T-cell (primary cell): Measurements from ENCODE around the gene ZSCAN12. TPM values are rescaled to one million over a fixed set of nuclear protein-coding genes. Genes with fewer than 3 reads are reported as not detected.

ENCODE experiments used
- ATAC-seq, 4 experiments: fragments of 200-7000 bp in 3 of 4; fragments of 150-1000 bp in 1 of 4; cut with Tn5 transposase; replicated peaks in 1 of 4; 1 replicate in 3 of 4; 2 replicates in 1 of 4; pipeline ENCODE4 v1.10.0; 2021; ENCODE audit warnings: moderate library complexity in 3 of 4, mild to moderate bottlenecking in 2 of 4, moderate number of reproducible peaks in 1 of 4
- CTCF ChIA-PET, 2 donors: fragments of 300-600 bp; sonication (Branson Sonifier 250); formaldehyde crosslinking; loops; one replicate each; lab custom pipeline; 2022; ENCODE audit warnings: antibody characterized with exemption in 2 of 2; lab: Charles Lee
- POLR2A ChIA-PET, 2 donors: fragments of 300-600 bp; sonication (Branson Sonifier 250); formaldehyde crosslinking; loops; one replicate each; lab custom pipeline; 2022; ENCODE audit warnings: antibody characterized with exemption in 2 of 2; lab: Charles Lee
- DNase-seq, 35 experiments: peaks; one replicate each; pipeline versions ENCODE4 v3.0.0 to v3.0.0-alpha.2; 2013 to 2023
- H3K27ac ChIP-seq: one replicate; pipeline ENCODE4 v1.5.1; 2013; ENCODE audit warnings: low read length
- H3K27me3 ChIP-seq, 2 experiments: replicated peaks in 1 of 2; 1 replicate in 1 of 2; 2 replicates in 1 of 2; pipeline versions ENCODE4 v1.6.1 to v1.7.0; 2013; ENCODE audit warnings: low read length in 1 of 2, mixed read lengths in 1 of 2; ENCODE audit not compliant: control insufficient read depth in 2 of 2, insufficient read depth in 2 of 2; ENCODE audit errors: extremely low read depth in 1 of 2
- H3K36me3 ChIP-seq, 2 donors: 1 replicate in 1 of 2; 2 replicates in 1 of 2; pipeline versions ENCODE4 v1.6.1 to v1.7.0; 2013; ENCODE audit warnings: low read length in 1 of 2; ENCODE audit not compliant: control insufficient read depth in 2 of 2, insufficient read depth in 1 of 2; ENCODE audit errors: extremely low read depth in 1 of 2
- H3K4me1 ChIP-seq, 2 experiments: 1 replicate in 1 of 2; 2 replicates in 1 of 2; pipeline versions ENCODE4 v1.6.1 to v1.7.0; 2013; ENCODE audit warnings: low read length in 2 of 2, mixed read lengths in 1 of 2; ENCODE audit not compliant: insufficient read depth in 2 of 2, control insufficient read depth in 1 of 2; ENCODE audit errors: extremely low read depth in 1 of 2
- H3K4me3 ChIP-seq, 2 donors: 1 replicate in 1 of 2; 2 replicates in 1 of 2; pipeline versions ENCODE4 v1.5.1 to v1.7.0; 2013; ENCODE audit warnings: mild to moderate bottlenecking in 2 of 2, low read length in 1 of 2, moderate library complexity in 1 of 2; ENCODE audit not compliant: control insufficient read depth in 1 of 2; ENCODE audit errors: extremely low read depth in 1 of 2
- H3K9me3 ChIP-seq: 2 replicates; pipeline ENCODE4 v1.7.0; 2013
- H3K27ac Mint-ChIP-seq, 2 donors: one replicate each; pipeline ENCODE4 v1.8.0; 2020 to 2021; ENCODE audit warnings: mild to moderate bottlenecking in 2 of 2, mixed read lengths in 2 of 2
- H3K27me3 Mint-ChIP-seq, 2 donors: one replicate each; pipeline ENCODE4 v1.8.0; 2021 to 2022; ENCODE audit warnings: mixed read lengths in 2 of 2
- H3K36me3 Mint-ChIP-seq: one replicate; pipeline ENCODE4 v1.8.0; 2021; ENCODE audit warnings: mixed read lengths
- H3K4me1 Mint-ChIP-seq, 3 donors: one replicate each; pipeline ENCODE4 v1.8.0; 2020 to 2022; ENCODE audit warnings: mixed read lengths in 3 of 3, mild to moderate bottlenecking in 1 of 3
- H3K4me3 Mint-ChIP-seq, 3 donors: one replicate each; pipeline ENCODE4 v1.8.0; 2020 to 2022; ENCODE audit warnings: mild to moderate bottlenecking in 3 of 3, mixed read lengths in 3 of 3, moderate library complexity in 3 of 3
- H3K9me3 Mint-ChIP-seq, 3 donors: one replicate each; pipeline ENCODE4 v1.8.0; 2020 to 2022; ENCODE audit warnings: mixed read lengths in 3 of 3
- WGBS: methylation state at CpG from one replicate; pipeline ENCODE4 v1.1.5; 2013; ENCODE audit warnings: missing lambda C conversion rate; ENCODE audit not compliant: insufficient coverage; 5-methylcytosine and 5-hydroxymethylcytosine counted together
- total RNA-seq, 35 experiments: library from RNA in 6 of 35; stranded (reverse) in 6 of 35; fragments of 120-200 nt in 1 of 35; gene quantifications; one replicate each; pipeline versions ENCODE4 v1.2.1 to v1.2.4 and lab custom pipeline; 2013 to 2026

The ZSCAN12 gene
- total RNA-seq, 5 donors from 2014 or later (not counting 1 experiment from before 2014, with no cell fraction given): 3.8 to 8.2 (median 6.8) TPM

- POLR2A ChIA-PET: interaction anchor here in 1 of 2 donors (0.6 kb wide), 1 partner anchor 8 kb away, joined by 3 read pairs; no protein-coding TSS in a partner anchor
- ATAC-seq: no peak
These were observed 25.6 kb downstream of the ZSCAN12 start for GRCh38 chr6:28373925-28374324.

DNA sequence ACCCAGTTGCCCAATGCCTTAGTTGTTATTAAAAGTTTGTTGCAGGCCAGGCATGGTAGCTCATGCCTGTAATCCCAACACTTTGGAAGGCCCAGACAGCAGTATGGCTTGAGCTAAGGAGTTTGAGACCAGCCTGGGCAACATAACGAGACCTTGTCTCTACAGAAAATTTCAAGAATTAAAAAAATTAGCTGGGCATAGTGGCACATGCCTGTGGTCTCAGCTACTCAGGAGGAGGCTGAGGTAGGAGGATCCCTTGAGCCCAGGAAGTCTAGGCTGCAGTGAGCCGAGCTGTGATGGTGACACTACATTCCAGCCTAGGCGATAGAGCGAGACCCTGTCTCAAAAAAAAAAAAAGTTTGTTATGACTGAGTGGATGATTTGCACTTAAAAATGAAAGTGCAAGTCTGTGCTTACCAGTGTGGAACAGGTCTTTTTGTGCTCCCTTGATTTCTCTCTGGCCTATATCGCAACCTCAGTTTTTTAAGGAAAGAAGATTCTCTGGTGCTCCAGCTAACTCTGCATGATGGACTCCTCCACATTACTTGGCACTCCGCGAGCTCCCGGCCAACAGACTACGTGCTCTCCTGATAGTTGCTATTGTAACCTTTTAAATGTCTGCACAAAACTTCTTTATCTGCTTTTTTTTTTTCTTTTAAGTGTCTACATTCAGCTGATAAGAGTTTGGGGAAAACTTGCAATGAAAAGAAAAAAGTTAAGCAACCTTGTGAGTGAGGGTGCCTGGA lies 27.7 kb downstream of the ZSCAN12 start:
- H3K9me3 ChIP-seq: no peaks in the 10 kb centered on the region
- H3K4me1 Mint-ChIP-seq: no peaks in the 10 kb centered on the region
- ATAC-seq (no peak), DNase-seq (no peak)
- no peak overlapping the region for H3K27ac Mint-ChIP-seq
- POLR2A ChIA-PET: interaction anchor here (0.6 to 0.7 kb wide), 3 partner anchors 20 to 1363 kb away, joined by 4 to 6 read pairs (median 4); no protein-coding TSS in a partner anchor
- CTCF ChIA-PET: interaction anchor here in 1 of 2 donors (0.7 kb wide), 1 partner anchor 56 kb away, joined by 5 read pairs; no protein-coding TSS in a partner anchor
- H3K4me3 ChIP-seq: no peak overlapping the region
- no peaks in the 10 kb centered on the region for H3K9me3 Mint-ChIP-seq
- no peaks in the 10 kb centered on the region for H3K4me1 ChIP-seq
- H3K36me3 ChIP-seq: peaks cover 0 to 3% of the 10 kb centered on the region in 2 donors
- H3K36me3 Mint-ChIP-seq: peaks cover 24% of the 10 kb centered on the region
- H3K4me3 Mint-ChIP-seq: no peak overlapping the region
- H3K27me3 ChIP-seq: no peaks in the 10 kb centered on the region
- H3K27ac ChIP-seq: no peak overlapping the region
- no peaks in the 10 kb centered on the region for H3K27me3 Mint-ChIP-seq
- whole genome bisulfite sequencing: 92% methylated on average over 2 of the region's 9 CpGs

More at GRCh38 chr6:28373925-28374324, 25.6 kb downstream of the ZSCAN12 start:
- no peak for DNase-seq
- Mint-ChIP-seq H3K27me3 (no peaks in the 10 kb centered on the region), H3K4me1 (no peaks in the 10 kb centered on the region), H3K4me3 (no peak overlapping the region), H3K27ac (no peak overlapping the region), H3K36me3 (peaks cover 20% of the 10 kb centered on the region), H3K9me3 (peaks cover 0 to 4% (median 0%) of the 10 kb centered on the region in 3 donors)
- WGBS: no CpG with 5 or more reads among the region's 1 CpG
- Histone ChIP-seq H3K36me3 (peaks cover 2 to 3% of the 10 kb centered on the region in 2 donors), H3K27ac (no peak overlapping the region), H3K9me3 (no peaks in the 10 kb centered on the region), H3K4me3 (no peak overlapping the region), H3K27me3 (no peaks in the 10 kb centered on the region), H3K4me1 (no peaks in the 10 kb centered on the region)
- CTCF ChIA-PET: no interaction called here

DNA sequence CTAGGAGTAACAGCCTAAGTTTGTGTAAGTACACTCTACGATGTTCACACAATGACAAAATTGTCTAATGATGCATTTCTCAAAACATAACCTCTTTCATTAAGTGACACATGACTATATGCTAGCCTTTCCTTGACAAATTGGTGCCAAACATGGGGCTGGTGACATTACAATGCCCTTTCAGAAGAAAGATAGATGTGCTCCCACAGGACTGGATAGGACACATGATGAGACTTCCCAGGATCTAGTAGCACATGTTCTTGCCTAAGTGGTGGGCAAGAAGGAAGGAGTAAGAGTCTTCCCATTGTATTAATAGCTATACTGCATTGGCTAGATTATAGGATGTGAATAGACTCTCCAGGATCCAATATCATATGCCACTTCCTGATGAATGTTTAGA lies 28.3 kb downstream of the ZSCAN12 start:
- Mint-ChIP-seq H3K4me1 (no peaks in the 10 kb centered on the region), H3K27me3 (no peaks in the 10 kb centered on the region), H3K27ac (no peak overlapping the region), H3K36me3 (peaks cover 29% of the 10 kb centered on the region), H3K9me3 (no peaks in the 10 kb centered on the region), H3K4me3 (no peak overlapping the region)
- Histone ChIP-seq H3K27ac (no peak overlapping the region), H3K9me3 (no peaks in the 10 kb centered on the region), H3K4me1 (no peaks in the 10 kb centered on the region), H3K36me3 (peaks cover 3 to 5% of the 10 kb centered on the region in 2 donors), H3K27me3 (no peaks in the 10 kb centered on the region), H3K4me3 (no peak overlapping the region)
- CTCF ChIA-PET: no interaction called here
- ATAC-seq: no peak
- DNase-seq: no peak
- POLR2A ChIA-PET: no interaction called here
- WGBS: 100% methylated on average over 1 of the region's 1 CpG

DNA sequence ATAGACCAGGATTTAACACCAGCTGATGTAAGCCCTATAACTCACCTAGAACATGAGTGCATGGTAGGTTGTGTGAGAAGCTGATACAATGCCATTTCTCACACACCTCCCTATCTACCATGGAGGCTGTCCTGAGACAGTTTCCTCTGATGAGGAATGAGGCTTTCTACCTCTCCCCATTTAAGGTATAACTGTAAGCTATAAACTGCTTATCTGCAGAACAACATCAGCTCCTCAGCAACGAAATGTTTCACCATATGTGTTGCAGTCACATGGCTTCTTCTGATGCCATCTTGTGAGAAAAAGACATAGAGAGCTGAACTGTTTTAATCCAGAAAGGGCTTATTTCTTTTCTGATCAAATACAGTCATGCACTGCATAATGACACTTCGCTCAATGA lies 29.1 kb downstream of the ZSCAN12 start:
- no peak for ATAC-seq
- no peaks in the 10 kb centered on the region for H3K4me1 Mint-ChIP-seq
- H3K27ac Mint-ChIP-seq: no peak overlapping the region
- ChIA-PET CTCF (interaction anchor here in 1 of 2 donors (0.6 kb wide), 1 partner anchor 433 kb away, joined by 3 read pairs; no protein-coding TSS in a partner anchor), POLR2A (no interaction called here)
- Histone ChIP-seq H3K4me1 (no peaks in the 10 kb centered on the region), H3K27ac (no peak overlapping the region), H3K27me3 (no peaks in the 10 kb centered on the region), H3K9me3 (no peaks in the 10 kb centered on the region), H3K4me3 (no peak overlapping the region), H3K36me3 (peaks cover 3 to 13% of the 10 kb centered on the region in 2 donors)
- no peaks in the 10 kb centered on the region for H3K27me3 Mint-ChIP-seq
- DNase-seq: no peak
- H3K9me3 Mint-ChIP-seq: no peaks in the 10 kb centered on the region
- no CpG with 5 or more reads among the region's 2 CpGs for WGBS
- no peak overlapping the region for H3K4me3 Mint-ChIP-seq
- peaks cover 30% of the 10 kb centered on the region for H3K36me3 Mint-ChIP-seq

- no peaks in the 10 kb centered on the region for H3K27me3 ChIP-seq
- Mint-ChIP-seq H3K27ac (no peak overlapping the region), H3K9me3 (no peaks in the 10 kb centered on the region), H3K4me1 (no peaks in the 10 kb centered on the region), H3K4me3 (no peak overlapping the region), H3K36me3 (peaks cover 31% of the 10 kb centered on the region), H3K27me3 (no peaks in the 10 kb centered on the region)
- H3K4me1 ChIP-seq: no peaks in the 10 kb centered on the region
- no peak overlapping the region for H3K4me3 ChIP-seq
- no peak overlapping the region for H3K27ac ChIP-seq
- POLR2A ChIA-PET: no interaction called here
- H3K9me3 ChIP-seq: no peaks in the 10 kb centered on the region
- CTCF ChIA-PET: no interaction called here
- ATAC-seq (no peak), DNase-seq (no peak)
- 83% methylated on average over 1 of the region's 3 CpGs for WGBS
- peaks cover 6 to 21% of the 10 kb centered on the region in 2 donors for H3K36me3 ChIP-seq
These were observed 30.1 kb downstream of the ZSCAN12 start for GRCh38 chr6:28369463-28369862.

GRCh38 chr6:28368522-28368921 lies 31.0 kb downstream of the ZSCAN12 start:
- no peaks in the 10 kb centered on the region for H3K4me1 ChIP-seq
- ChIA-PET CTCF (no interaction called here), POLR2A (no interaction called here)
- H3K4me3 ChIP-seq: no peak overlapping the region
- WGBS: no CpG with 5 or more reads among the region's 4 CpGs
- no peaks in the 10 kb centered on the region for H3K4me1 Mint-ChIP-seq
- H3K4me3 Mint-ChIP-seq: no peak overlapping the region
- ATAC-seq (no peak), DNase-seq (no peak)
- H3K27ac Mint-ChIP-seq: no peak overlapping the region
- H3K27me3 ChIP-seq: no peaks in the 10 kb centered on the region
- peaks cover 7 to 26% of the 10 kb centered on the region in 2 donors for H3K36me3 ChIP-seq
- no peaks in the 10 kb centered on the region for H3K9me3 Mint-ChIP-seq
- H3K36me3 Mint-ChIP-seq: peaks cover 35% of the 10 kb centered on the region
- H3K27me3 Mint-ChIP-seq: no peaks in the 10 kb centered on the region
- no peak overlapping the region for H3K27ac ChIP-seq
- H3K9me3 ChIP-seq: no peaks in the 10 kb centered on the region
